ENCODE data around the gene DNAI7. TPM values are rescaled to one million over a fixed set of nuclear protein-coding genes. Genes with fewer than 3 reads are reported as not detected.

DNAI7 gene
- total RNA-seq, 1 donor from 2014 or later: 0.33 TPM

- Mint-ChIP-seq H3K4me3 (ENCODE audit: unreplicated experiment) (no peak overlapping the region), H3K36me3 (ENCODE audit: low read depth, unreplicated experiment) (no peaks in the 10 kb centered on the region), H3K4me1 (ENCODE audit: unreplicated experiment) (peaks cover 3% of the 10 kb centered on the region), H3K27me3 (ENCODE audit: unreplicated experiment) (no peaks in the 10 kb centered on the region), H3K9me3 (ENCODE audit: unreplicated experiment) (no peaks in the 10 kb centered on the region), H3K27ac (ENCODE audit: unreplicated experiment) (no peak overlapping the region)
- no peak for DNase-seq (ENCODE audit: low spot score)
- no peak for TF ChIP-seq CTCF (IDR thresholded peaks at IDR 0.05; ENCODE audit: unreplicated experiment)
Observed at GRCh38 chr12:25074113-25074512, 120.8 kb downstream of the DNAI7 start.

GRCh38 chr12:25072906-25073650, 121.9 kb downstream of the DNAI7 start:
- Mint-ChIP-seq H3K4me3 (ENCODE audit: unreplicated experiment) (no peak overlapping the region), H3K9me3 (ENCODE audit: unreplicated experiment) (no peaks in the 10 kb centered on the region)

GRCh38 chr12:25071366-25071765, 123.6 kb downstream of the DNAI7 start:
- no peak overlapping the region for H3K27ac Mint-ChIP-seq (ENCODE audit: unreplicated experiment)
- H3K4me3 Mint-ChIP-seq (ENCODE audit: unreplicated experiment): no peak overlapping the region
- no peak for TF ChIP-seq CTCF (IDR thresholded peaks at IDR 0.05; ENCODE audit: unreplicated experiment)
- no peaks in the 10 kb centered on the region for H3K36me3 Mint-ChIP-seq (ENCODE audit: low read depth, unreplicated experiment)
- no peaks in the 10 kb centered on the region for H3K9me3 Mint-ChIP-seq (ENCODE audit: unreplicated experiment)
- DNase-seq (ENCODE audit: low spot score): no peak
- H3K4me1 Mint-ChIP-seq (ENCODE audit: unreplicated experiment): peaks cover 3% of the 10 kb centered on the region
- H3K27me3 Mint-ChIP-seq (ENCODE audit: unreplicated experiment): no peaks in the 10 kb centered on the region

More at GRCh38 chr12:25072906-25073650, 121.9 kb downstream of the DNAI7 start:
- Mint-ChIP-seq H3K4me1 (ENCODE audit: unreplicated experiment) (peaks cover 3% of the 10 kb centered on the region), H3K27ac (ENCODE audit: unreplicated experiment) (no peak overlapping the region), H3K27me3 (ENCODE audit: unreplicated experiment) (no peaks in the 10 kb centered on the region), H3K36me3 (ENCODE audit: low read depth, unreplicated experiment) (no peaks in the 10 kb centered on the region)
- DNase-seq (ENCODE audit: low spot score): no peak
- no peak for TF ChIP-seq CTCF (IDR thresholded peaks at IDR 0.05; ENCODE audit: unreplicated experiment)

- Mint-ChIP-seq H3K4me1 (ENCODE audit: unreplicated experiment) (peaks cover 3% of the 10 kb centered on the region), H3K27me3 (ENCODE audit: unreplicated experiment) (peaks cover 1% of the 10 kb centered on the region), H3K9me3 (ENCODE audit: unreplicated experiment) (no peaks in the 10 kb centered on the region), H3K4me3 (ENCODE audit: unreplicated experiment) (no peak overlapping the region), H3K27ac (ENCODE audit: unreplicated experiment) (no peak overlapping the region), H3K36me3 (ENCODE audit: low read depth, unreplicated experiment) (no peaks in the 10 kb centered on the region)
- no peak for DNase-seq (ENCODE audit: low spot score)
- TF ChIP-seq CTCF (IDR thresholded peaks at IDR 0.05; ENCODE audit: unreplicated experiment): no peak
Observed at GRCh38 chr12:25069224-25069623, 125.7 kb downstream of the DNAI7 start.

- no peaks in the 10 kb centered on the region for H3K9me3 Mint-ChIP-seq (ENCODE audit: unreplicated experiment)
- H3K36me3 Mint-ChIP-seq (ENCODE audit: low read depth, unreplicated experiment): no peaks in the 10 kb centered on the region
- no peak for TF ChIP-seq CTCF (IDR thresholded peaks at IDR 0.05; ENCODE audit: unreplicated experiment)
- H3K27ac Mint-ChIP-seq (ENCODE audit: unreplicated experiment): no peak overlapping the region
- DNase-seq (ENCODE audit: low spot score): no peak
- H3K4me1 Mint-ChIP-seq (ENCODE audit: unreplicated experiment): no peaks in the 10 kb centered on the region
- peaks cover 1% of the 10 kb centered on the region for H3K27me3 Mint-ChIP-seq (ENCODE audit: unreplicated experiment)
- H3K4me3 Mint-ChIP-seq (ENCODE audit: unreplicated experiment): no peak overlapping the region
Observed at GRCh38 chr12:25065035-25065434, 129.9 kb downstream of the DNAI7 start.
